HEK293 (cell line): ENCODE measurements around the gene MLF2.

Experiments
- AEBP2 ChIP-seq: fragments of 450-650 bp; formaldehyde crosslinking; IDR thresholded peaks from 2 replicates; pipeline ENCODE4 v1.5.1; 2016; ENCODE audit warnings: missing biosample characterization, missing genetic modification characterization, borderline replicate concordance
- EGR2 ChIP-seq: fragments of 450-650 bp; formaldehyde crosslinking; IDR thresholded peaks from 2 replicates; pipeline ENCODE4 v1.5.1; 2016; ENCODE audit warnings: low read depth, missing biosample characterization, missing genetic modification characterization
- FEZF1 ChIP-seq: fragments of 450-650 bp; formaldehyde crosslinking; IDR thresholded peaks from 2 replicates; pipeline ENCODE4 v1.5.1; 2016; ENCODE audit warnings: missing biosample characterization, missing genetic modification characterization
- GLI2 ChIP-seq: fragments of 450-650 bp; formaldehyde crosslinking; IDR thresholded peaks from 2 replicates; pipeline ENCODE4; 2017; ENCODE audit warnings: missing biosample characterization, missing genetic modification characterization, low read depth, borderline replicate concordance
- HOXA7 ChIP-seq: sonication (generic); formaldehyde crosslinking; IDR thresholded peaks from 2 replicates; pipeline ENCODE4 v1.8.1; 2022; ENCODE audit warnings: missing genetic modification reagents, borderline replicate concordance
- HOXC10 ChIP-seq: sonication (generic); formaldehyde crosslinking; IDR thresholded peaks from 2 replicates; pipeline ENCODE4 v1.8.1; 2023; ENCODE audit warnings: mild to moderate bottlenecking, missing genetic modification reagents
- PRDM10 ChIP-seq: fragments of 450-650 bp; formaldehyde crosslinking; IDR thresholded peaks from 2 replicates; pipeline ENCODE4 v1.5.1; 2016; ENCODE audit warnings: missing biosample characterization, missing genetic modification characterization
- SCRT2 ChIP-seq: fragments of 450-650 bp; formaldehyde crosslinking; IDR thresholded peaks from 2 replicates; pipeline ENCODE4 v1.5.1; 2016; ENCODE audit warnings: missing biosample characterization, missing genetic modification characterization
- SP3 ChIP-seq: fragments of 450-650 bp; formaldehyde crosslinking; IDR thresholded peaks from 2 replicates; pipeline ENCODE4 v1.5.1; 2016; ENCODE audit warnings: missing biosample characterization, missing genetic modification characterization
- ZBTB11 ChIP-seq: fragments of 450-650 bp; formaldehyde crosslinking; conservative IDR thresholded peaks from 2 replicates; pipeline ENCODE4 v1.5.1; 2016; ENCODE audit warnings: low read depth, missing biosample characterization, missing genetic modification characterization
- ZFP37 ChIP-seq: fragments of 450-650 bp; formaldehyde crosslinking; IDR thresholded peaks from 2 replicates; pipeline ENCODE4 v1.5.1; 2016; ENCODE audit warnings: missing biosample characterization, missing genetic modification characterization
- ZNF10 ChIP-seq: fragments of 450-650 bp; formaldehyde crosslinking; IDR thresholded peaks from 2 replicates; pipeline ENCODE4 v1.5.1; 2017; ENCODE audit warnings: missing biosample characterization, missing genetic modification characterization
- ZNF239 ChIP-seq: fragments of 450-650 bp; formaldehyde crosslinking; IDR thresholded peaks from 2 replicates; pipeline ENCODE4 v1.5.1; 2016; ENCODE audit warnings: missing biosample characterization, missing genetic modification characterization
- ZNF280C ChIP-seq: fragments of 450-650 bp; formaldehyde crosslinking; IDR thresholded peaks from 2 replicates; pipeline ENCODE4 v1.5.1; 2016; ENCODE audit warnings: missing biosample characterization, missing genetic modification characterization
- ZNF302 ChIP-seq: fragments of 450-650 bp; formaldehyde crosslinking; IDR thresholded peaks from 2 replicates; pipeline ENCODE4 v1.5.1; 2016; ENCODE audit warnings: missing biosample characterization, missing genetic modification characterization, low read depth
- ZNF311 ChIP-seq: fragments of 450-650 bp; formaldehyde crosslinking; IDR thresholded peaks from 2 replicates; pipeline ENCODE4 v1.5.1; 2017; ENCODE audit warnings: missing biosample characterization, missing genetic modification characterization, borderline replicate concordance
- ZNF37A ChIP-seq: fragments of 450-650 bp; IDR thresholded peaks from 2 replicates; pipeline ENCODE4 v1.5.1; 2018; ENCODE audit warnings: missing biosample characterization, missing genetic modification characterization
- ZNF391 ChIP-seq: fragments of 450-650 bp; formaldehyde crosslinking; IDR thresholded peaks from 2 replicates; pipeline ENCODE4 v1.5.1; 2016; ENCODE audit warnings: low read depth, missing biosample characterization, missing genetic modification characterization, borderline replicate concordance
- ZNF473 ChIP-seq: fragments of 450-650 bp; formaldehyde crosslinking; IDR thresholded peaks from 2 replicates; pipeline ENCODE4 v1.5.1; 2017; ENCODE audit warnings: missing biosample characterization, missing genetic modification characterization
- ZNF548 ChIP-seq: fragments of 450-650 bp; formaldehyde crosslinking; IDR thresholded peaks from 2 replicates; pipeline ENCODE4 v1.5.1; 2016; ENCODE audit warnings: missing biosample characterization, missing genetic modification characterization
- ZNF600 ChIP-seq: fragments of 450-650 bp; formaldehyde crosslinking; IDR thresholded peaks from 2 replicates; pipeline ENCODE4 v1.5.1; 2016; ENCODE audit warnings: missing biosample characterization, missing genetic modification characterization
- ZNF654 ChIP-seq: fragments of 450-650 bp; formaldehyde crosslinking; IDR thresholded peaks from 2 replicates; pipeline ENCODE4 v1.5.1; 2016; ENCODE audit warnings: low read depth, missing biosample characterization, missing genetic modification characterization
- ZNF660 ChIP-seq: fragments of 450-650 bp; IDR thresholded peaks from 2 replicates; pipeline ENCODE4 v1.5.1; 2018; ENCODE audit warnings: missing biosample characterization, mild to moderate bottlenecking, missing genetic modification characterization
- ZNF707 ChIP-seq: fragments of 450-650 bp; formaldehyde crosslinking; IDR thresholded peaks from 2 replicates; pipeline ENCODE4 v1.5.1; 2016; ENCODE audit warnings: missing biosample characterization, missing genetic modification characterization
- ZNF747 ChIP-seq: fragments of 450-650 bp; formaldehyde crosslinking; IDR thresholded peaks from 2 replicates; pipeline ENCODE4 v1.5.1; 2016; ENCODE audit warnings: missing biosample characterization, missing genetic modification characterization
- ZNF76 ChIP-seq: fragments of 450-650 bp; formaldehyde crosslinking; IDR thresholded peaks from 2 replicates; pipeline ENCODE4; 2016; ENCODE audit warnings: low read depth, missing biosample characterization, missing genetic modification characterization, borderline replicate concordance
- ZSCAN5A ChIP-seq: fragments of 450-650 bp; formaldehyde crosslinking; IDR thresholded peaks from 2 replicates; pipeline ENCODE4 v1.5.1; 2016; ENCODE audit warnings: missing biosample characterization, missing genetic modification characterization

The MLF2 gene

GRCh38 chr12:6752921-6753771 is at the start of gene MLF2 (continued):
- peak; percentile 66; the same call in 1 of the 2 replicates for TF ChIP-seq ZSCAN5A (tag by site-specific recombination)
- no peak for TF ChIP-seq ZNF747 (tag by site-specific recombination)
- TF ChIP-seq ZFP37 = peak; percentile 79
- TF ChIP-seq ZNF473 (tag by site-specific recombination) = no peak
- TF ChIP-seq ZNF10 (tag by site-specific recombination) = peak; percentile 6; the same call in 1 of the 2 replicates
- TF ChIP-seq ZNF654 (tag by site-specific recombination) = peak; percentile 98; the same call in 1 of the 2 replicates
- TF ChIP-seq ZNF548 (tag by site-specific recombination) = no peak
- TF ChIP-seq ZNF660 = 0 out of 2 replicates have a peak, but pooled peaks have one; percentile 75
- no peak for TF ChIP-seq ZNF37A (tag by site-specific recombination)
- TF ChIP-seq ZBTB11 = peak; percentile 97
- TF ChIP-seq HOXC10 = no peak
- TF ChIP-seq ZNF600 (tag by site-specific recombination) = peak; percentile 58
- TF ChIP-seq GLI2 (tag by site-specific recombination) = no peak
- TF ChIP-seq ZNF311 (tag by site-specific recombination) = no peak
- peak; percentile 32; the same call in 1 of the 2 replicates for TF ChIP-seq ZNF76 (tag by site-specific recombination)
- no peak for TF ChIP-seq AEBP2 (tag by site-specific recombination)
- TF ChIP-seq ZNF302 (tag by site-specific recombination) = no peak
- TF ChIP-seq SP3 (tag by site-specific recombination) = peak; percentile 91
- TF ChIP-seq ZNF391 (tag by site-specific recombination) = 0 out of 2 replicates have a peak, but pooled peaks have one; percentile 28
- no peak for TF ChIP-seq ZNF707 (tag by site-specific recombination)
- 0 out of 2 replicates have a peak, but pooled peaks have one; percentile 28 for TF ChIP-seq SCRT2 (tag by site-specific recombination)
- TF ChIP-seq EGR2 (tag by site-specific recombination) = peak; percentile 77
- TF ChIP-seq ZNF239 (tag by site-specific recombination) = no peak
- TF ChIP-seq PRDM10 (tag by site-specific recombination) = peak; percentile 80
- TF ChIP-seq FEZF1 (tag by site-specific recombination) = no peak
- TF ChIP-seq HOXA7 = no peak
- TF ChIP-seq ZNF280C (tag by site-specific recombination) = no peak
